Neutrophil (primary cell): ENCODE results near the gene TANC2.

ENCODE experiments used
- H3K27ac ChIP-seq: fragments of 200-600 bp; sonication (generic); 2 replicates; pipeline ENCODE4 v1.5.1; 2016; ENCODE audit warnings: mild to moderate bottlenecking, moderate library complexity
- H3K27me3 ChIP-seq: fragments of 200-600 bp; sonication (generic); 2 replicates; pipeline ENCODE4 v1.6.0; 2016; ENCODE audit warnings: mild to moderate bottlenecking
- H3K36me3 ChIP-seq: fragments of 200-600 bp; sonication (generic); 2 replicates; pipeline ENCODE4 v1.5.1; 2017
- H3K4me1 ChIP-seq, 2 experiments: fragments of 200-600 bp in 1 of 2; sonication (generic) in 1 of 2; 1 replicate in 1 of 2; 2 replicates in 1 of 2; pipeline versions ENCODE4 v1.5.1 to v1.6.1; 2013 to 2016; ENCODE audit warnings: low read depth in 1 of 2, low read length in 1 of 2, mild to moderate bottlenecking in 1 of 2, moderate library complexity in 1 of 2; ENCODE audit not compliant: control insufficient read depth in 1 of 2, insufficient read depth in 1 of 2
- H3K4me3 ChIP-seq, 2 experiments: fragments of 200-600 bp in 1 of 2; sonication (generic) in 1 of 2; 1 replicate in 1 of 2; 2 replicates in 1 of 2; pipeline ENCODE4 v1.5.1; 2013 to 2016; ENCODE audit warnings: low read depth in 1 of 2, low read length in 1 of 2, mild to moderate bottlenecking in 1 of 2, moderate library complexity in 1 of 2
- H3K9me3 ChIP-seq: fragments of 200-600 bp; sonication (generic); 2 replicates; pipeline ENCODE4 v1.5.1; 2016
- TF ChIP-seq, protein P1 (sequence below): fragments of 200-600 bp; sonication (generic); IDR thresholded peaks from 2 replicates; pipeline ENCODE4 v1.5.1; 2016; ENCODE audit warnings: antibody characterized with exemption

TANC2 gene

DNA sequence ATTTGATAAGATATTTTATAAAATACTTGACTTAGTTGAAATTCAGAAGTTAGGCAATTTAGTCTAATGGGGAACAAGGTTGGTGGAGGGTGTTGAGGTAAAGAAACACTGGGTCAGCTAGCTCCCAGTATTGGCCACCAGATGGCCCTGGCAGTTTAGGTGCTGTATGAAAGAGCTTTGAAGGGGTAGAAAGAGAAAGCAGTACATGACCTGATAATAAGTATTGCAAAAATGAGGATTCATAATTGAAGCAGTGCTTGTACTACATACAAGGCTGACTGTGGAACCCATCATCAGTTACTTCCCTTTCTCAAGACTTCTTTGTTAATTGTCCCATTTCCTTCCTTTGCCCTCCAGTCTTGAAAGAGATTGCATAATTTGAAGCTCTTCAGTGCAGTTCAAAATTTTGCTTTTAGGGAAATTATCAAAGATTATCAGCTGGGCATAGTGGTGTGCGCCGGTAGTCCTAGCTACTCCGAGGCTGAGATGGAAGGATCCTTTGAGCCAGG is 29.4 kb downstream of the TANC2 start:
- TF ChIP-seq, protein P1, sequence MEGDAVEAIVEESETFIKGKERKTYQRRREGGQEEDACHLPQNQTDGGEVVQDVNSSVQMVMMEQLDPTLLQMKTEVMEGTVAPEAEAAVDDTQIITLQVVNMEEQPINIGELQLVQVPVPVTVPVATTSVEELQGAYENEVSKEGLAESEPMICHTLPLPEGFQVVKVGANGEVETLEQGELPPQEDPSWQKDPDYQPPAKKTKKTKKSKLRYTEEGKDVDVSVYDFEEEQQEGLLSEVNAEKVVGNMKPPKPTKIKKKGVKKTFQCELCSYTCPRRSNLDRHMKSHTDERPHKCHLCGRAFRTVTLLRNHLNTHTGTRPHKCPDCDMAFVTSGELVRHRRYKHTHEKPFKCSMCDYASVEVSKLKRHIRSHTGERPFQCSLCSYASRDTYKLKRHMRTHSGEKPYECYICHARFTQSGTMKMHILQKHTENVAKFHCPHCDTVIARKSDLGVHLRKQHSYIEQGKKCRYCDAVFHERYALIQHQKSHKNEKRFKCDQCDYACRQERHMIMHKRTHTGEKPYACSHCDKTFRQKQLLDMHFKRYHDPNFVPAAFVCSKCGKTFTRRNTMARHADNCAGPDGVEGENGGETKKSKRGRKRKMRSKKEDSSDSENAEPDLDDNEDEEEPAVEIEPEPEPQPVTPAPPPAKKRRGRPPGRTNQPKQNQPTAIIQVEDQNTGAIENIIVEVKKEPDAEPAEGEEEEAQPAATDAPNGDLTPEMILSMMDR: no peak
- Histone ChIP-seq H3K27ac (peak overlapping the region; percentile 80), H3K9me3 (no peaks in the 10 kb centered on the region), H3K4me3 (peak overlapping the region; percentile 25 to 30), H3K36me3 (no peaks in the 10 kb centered on the region), H3K4me1 (peaks cover 26 to 37% of the 10 kb centered on the region in 2 experiments), H3K27me3 (no peaks in the 10 kb centered on the region)

DNA sequence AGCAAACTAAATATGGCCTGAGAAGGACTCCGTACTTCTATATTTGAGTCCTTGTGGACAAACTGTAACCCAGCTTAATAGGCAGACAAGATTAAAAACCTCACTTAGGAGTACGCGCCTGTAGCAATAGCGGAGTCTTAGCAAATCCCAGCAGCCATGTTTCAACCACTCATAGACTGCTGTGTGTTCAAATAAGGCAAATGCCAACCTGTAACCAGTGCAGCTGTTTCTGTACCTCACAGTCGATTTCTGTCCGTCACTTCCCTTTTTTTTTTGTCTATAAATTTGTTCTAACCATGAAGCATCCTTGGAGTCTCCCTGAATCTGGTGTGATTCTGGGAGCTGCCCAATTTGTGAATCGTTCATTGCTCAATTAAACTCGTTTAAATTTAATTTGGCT is 30.2 kb downstream of the TANC2 start:
- H3K9me3 ChIP-seq: no peaks in the 10 kb centered on the region
- H3K27me3 ChIP-seq: no peaks in the 10 kb centered on the region
- no peaks in the 10 kb centered on the region for H3K36me3 ChIP-seq
- H3K4me3 ChIP-seq: peak overlapping the region; percentile 25 to 30
- TF ChIP-seq, protein P1: no peak
- peak overlapping the region; percentile 80 for H3K27ac ChIP-seq
- peaks cover 26 to 37% of the 10 kb centered on the region in 2 experiments for H3K4me1 ChIP-seq

DNA sequence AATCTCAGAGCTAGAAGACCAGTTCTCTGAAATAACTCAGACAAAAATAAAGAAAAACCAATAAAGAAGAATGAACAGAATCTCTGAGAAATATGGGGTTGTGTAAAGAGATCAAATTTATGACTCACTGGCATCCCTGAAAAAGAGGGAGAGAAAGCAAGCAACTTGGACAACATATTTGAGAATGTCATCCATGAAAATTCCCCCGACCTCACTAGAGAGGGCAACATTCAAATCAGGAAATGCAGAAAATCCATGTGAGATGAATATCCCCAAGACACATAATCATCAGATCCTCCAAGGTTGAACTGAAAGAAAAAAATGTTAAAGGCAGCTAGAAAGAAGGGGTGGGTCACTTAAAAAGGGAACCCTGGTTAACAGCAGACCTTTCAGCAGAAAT is 32.1 kb downstream of the TANC2 start:
- Histone ChIP-seq H3K4me1 (peaks cover 26 to 31% of the 10 kb centered on the region in 2 experiments), H3K36me3 (no peaks in the 10 kb centered on the region), H3K27me3 (no peaks in the 10 kb centered on the region), H3K9me3 (no peaks in the 10 kb centered on the region), H3K27ac (no peak overlapping the region), H3K4me3 (no peak overlapping the region)
- TF ChIP-seq, protein P1: no peak

DNA sequence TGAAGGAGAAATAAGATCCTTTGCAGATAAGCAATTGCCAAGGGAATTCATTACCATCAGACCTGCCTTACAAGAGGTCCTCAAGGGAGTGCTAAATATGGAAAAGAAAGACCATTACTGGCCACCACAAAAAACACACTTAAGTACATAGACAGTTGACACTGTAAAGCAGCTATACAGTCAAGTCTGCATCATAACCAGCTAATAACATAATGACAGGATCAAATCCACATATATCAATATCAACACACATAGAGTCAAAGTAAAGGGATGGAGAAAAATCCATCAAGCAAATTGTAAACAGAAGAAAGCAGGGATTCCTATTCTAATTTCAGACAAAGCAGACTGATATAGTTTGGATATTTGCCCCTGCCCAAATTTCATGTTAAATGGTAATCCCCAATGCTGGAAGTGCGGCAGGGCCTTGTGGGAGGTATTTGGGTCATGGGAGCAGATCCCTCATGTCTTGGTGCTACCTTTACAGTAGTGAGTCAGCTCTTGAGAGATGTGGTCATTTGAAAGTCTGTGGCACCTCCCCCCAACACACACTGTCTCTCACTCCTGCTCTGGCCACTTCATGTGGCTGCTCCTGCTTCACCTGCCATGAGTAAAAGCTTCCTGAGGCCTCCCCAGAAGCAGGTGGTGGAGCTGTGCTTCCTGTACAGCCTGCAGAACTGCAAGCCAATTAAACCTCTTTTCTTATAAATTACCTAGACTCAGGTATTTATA is 32.8 kb downstream of the TANC2 start:
- TF ChIP-seq, protein P1: no peak
- no peaks in the 10 kb centered on the region for H3K36me3 ChIP-seq
- H3K4me3 ChIP-seq: no peak overlapping the region

DNA sequence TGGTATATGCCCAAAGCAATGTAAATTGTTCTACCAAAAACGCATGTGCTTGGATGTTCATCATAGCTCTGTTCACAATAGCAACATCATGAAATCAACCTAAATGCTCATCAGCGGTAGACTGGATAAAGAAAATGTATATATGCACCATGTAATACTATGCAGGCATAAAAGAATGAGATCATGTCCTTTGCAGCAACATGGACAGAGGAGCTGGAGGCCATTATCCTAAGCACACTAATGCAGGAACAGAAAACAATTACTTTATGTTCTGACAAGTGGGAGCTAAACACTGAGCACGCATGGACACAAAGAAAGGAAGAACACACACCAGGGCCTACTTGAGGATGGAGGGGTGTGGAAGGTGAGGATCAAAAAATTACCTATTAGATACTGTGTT is 33.7 kb downstream of the TANC2 start:
- Histone ChIP-seq H3K9me3 (no peaks in the 10 kb centered on the region), H3K4me1 (peaks cover 21 to 30% of the 10 kb centered on the region in 2 experiments), H3K27me3 (no peaks in the 10 kb centered on the region), H3K36me3 (no peaks in the 10 kb centered on the region), H3K27ac (no peak overlapping the region), H3K4me3 (no peak overlapping the region)
- TF ChIP-seq, protein P1: no peak

More for the DNA sequence above, 32.8 kb downstream of the TANC2 start:
- Histone ChIP-seq H3K27ac (no peak overlapping the region), H3K4me1 (peaks cover 26 to 30% of the 10 kb centered on the region in 2 experiments), H3K9me3 (no peaks in the 10 kb centered on the region), H3K27me3 (no peaks in the 10 kb centered on the region)
